ENCODE results near the gene GALK1. TPM values are rescaled to one million over a fixed set of nuclear protein-coding genes. Genes with fewer than 3 reads are reported as not detected.
A peak's percentile ranks its signal among the peaks of the same experiment; 100 is the strongest.

Gene GALK1
- total RNA-seq, 4 donors from 2014 or later, result 19.4 to 37.1 (median 35.6) TPM; not detected in 1

DNA sequence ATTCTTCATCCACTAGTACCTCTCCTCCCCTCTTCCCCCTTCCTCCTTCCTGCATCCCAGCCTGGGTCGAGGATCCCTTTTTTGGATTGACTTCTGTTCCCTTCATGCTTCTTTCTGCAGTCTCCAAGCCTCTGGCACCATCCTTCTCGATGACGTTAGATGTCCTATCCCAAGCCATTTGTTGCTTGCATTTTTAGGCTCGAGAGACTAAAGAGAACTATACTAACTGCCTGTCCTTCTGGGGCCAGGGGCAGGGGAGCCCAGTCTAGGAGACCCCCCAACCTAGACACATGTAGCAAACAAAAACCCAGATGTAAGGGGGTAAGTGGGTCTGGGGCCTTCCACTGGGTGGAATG, 43.5 kb upstream of the GALK1 start:
- Histone ChIP-seq H3K27ac (peak overlapping the region; percentile 72 to 81), H3K9me3 (no peaks in the 10 kb centered on the region), H3K27me3 (no peaks in the 10 kb centered on the region), H3K4me3 (no peak overlapping the region), H3K36me3 (no peaks in the 10 kb centered on the region), H3K4me1 (peaks cover 0 to 8% of the 10 kb centered on the region in 2 donors)
- no peak for DNase-seq
- intact Hi-C loops (cut with DNase I; ENCODE audit: low total_unique reads), result no loop called here
- TF ChIP-seq, protein P1, sequence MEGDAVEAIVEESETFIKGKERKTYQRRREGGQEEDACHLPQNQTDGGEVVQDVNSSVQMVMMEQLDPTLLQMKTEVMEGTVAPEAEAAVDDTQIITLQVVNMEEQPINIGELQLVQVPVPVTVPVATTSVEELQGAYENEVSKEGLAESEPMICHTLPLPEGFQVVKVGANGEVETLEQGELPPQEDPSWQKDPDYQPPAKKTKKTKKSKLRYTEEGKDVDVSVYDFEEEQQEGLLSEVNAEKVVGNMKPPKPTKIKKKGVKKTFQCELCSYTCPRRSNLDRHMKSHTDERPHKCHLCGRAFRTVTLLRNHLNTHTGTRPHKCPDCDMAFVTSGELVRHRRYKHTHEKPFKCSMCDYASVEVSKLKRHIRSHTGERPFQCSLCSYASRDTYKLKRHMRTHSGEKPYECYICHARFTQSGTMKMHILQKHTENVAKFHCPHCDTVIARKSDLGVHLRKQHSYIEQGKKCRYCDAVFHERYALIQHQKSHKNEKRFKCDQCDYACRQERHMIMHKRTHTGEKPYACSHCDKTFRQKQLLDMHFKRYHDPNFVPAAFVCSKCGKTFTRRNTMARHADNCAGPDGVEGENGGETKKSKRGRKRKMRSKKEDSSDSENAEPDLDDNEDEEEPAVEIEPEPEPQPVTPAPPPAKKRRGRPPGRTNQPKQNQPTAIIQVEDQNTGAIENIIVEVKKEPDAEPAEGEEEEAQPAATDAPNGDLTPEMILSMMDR (IDR thresholded peaks at IDR 0.05), result no peak
- TF ChIP-seq POLR2A (IDR thresholded peaks at IDR 0.05), result no peak

- no peak for DNase-seq
These were observed 42.9 kb upstream of the GALK1 start for GRCh38 chr17:75807861-75808260.

DNA sequence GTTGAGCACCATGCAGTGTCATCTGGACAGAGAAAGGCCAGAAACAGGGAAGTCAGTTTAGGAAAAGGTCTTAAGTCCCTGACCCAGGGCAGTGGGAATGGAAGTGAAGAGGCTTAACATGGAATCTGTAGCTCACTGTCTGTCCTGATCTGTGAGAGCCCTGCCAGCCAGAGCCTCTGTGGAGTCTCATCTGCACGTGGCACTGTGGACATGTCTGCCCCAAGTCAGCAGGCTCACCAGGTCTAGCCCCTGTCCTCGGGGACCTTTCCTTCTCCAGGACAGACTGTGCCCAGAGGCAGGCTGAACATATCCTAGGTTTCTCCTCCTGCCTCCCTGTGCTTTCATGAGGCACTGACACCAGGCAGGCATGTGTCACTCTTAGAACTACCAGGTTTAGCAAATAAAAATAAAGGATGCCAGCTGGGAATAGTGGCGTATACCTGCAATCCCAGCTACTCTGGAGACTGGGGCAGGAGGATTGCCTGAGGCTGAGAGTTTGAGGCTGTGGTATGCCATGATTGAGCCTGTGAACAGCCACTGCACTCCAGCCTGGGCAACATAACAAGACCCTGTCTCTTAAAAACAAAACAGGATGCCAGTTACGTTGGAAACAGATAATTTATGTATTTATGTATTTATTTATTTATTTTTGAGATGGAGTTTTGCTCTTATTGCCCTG, 42.0 kb upstream of the GALK1 start:
- Histone ChIP-seq H3K27me3 (no peaks in the 10 kb centered on the region), H3K4me1 (peaks cover 0 to 8% of the 10 kb centered on the region in 2 donors), H3K4me3 (no peak overlapping the region), H3K27ac (no peak overlapping the region), H3K36me3 (no peaks in the 10 kb centered on the region), H3K9me3 (no peaks in the 10 kb centered on the region)
- no peak for DNase-seq
- no peak for TF ChIP-seq POLR2A (IDR thresholded peaks at IDR 0.05)
- TF ChIP-seq, protein P1 (IDR thresholded peaks at IDR 0.05), result no peak
- intact Hi-C loops (cut with DNase I; ENCODE audit: low total_unique reads), result no loop called here

More at GRCh38 chr17:75807861-75808260, 42.9 kb upstream of the GALK1 start:
- no peaks in the 10 kb centered on the region for H3K9me3 ChIP-seq
- H3K27me3 ChIP-seq, result no peaks in the 10 kb centered on the region
- peaks cover 0 to 8% of the 10 kb centered on the region in 2 donors for H3K4me1 ChIP-seq
- peak overlapping the region; percentile 72 to 81 for H3K27ac ChIP-seq
- no peaks in the 10 kb centered on the region for H3K36me3 ChIP-seq
- intact Hi-C loops (cut with DNase I; ENCODE audit: low total_unique reads), result no loop called here
- H3K4me3 ChIP-seq, result no peak overlapping the region
- TF ChIP-seq, protein P1 (IDR thresholded peaks at IDR 0.05), result no peak
- no peak for TF ChIP-seq POLR2A (IDR thresholded peaks at IDR 0.05)

DNA sequence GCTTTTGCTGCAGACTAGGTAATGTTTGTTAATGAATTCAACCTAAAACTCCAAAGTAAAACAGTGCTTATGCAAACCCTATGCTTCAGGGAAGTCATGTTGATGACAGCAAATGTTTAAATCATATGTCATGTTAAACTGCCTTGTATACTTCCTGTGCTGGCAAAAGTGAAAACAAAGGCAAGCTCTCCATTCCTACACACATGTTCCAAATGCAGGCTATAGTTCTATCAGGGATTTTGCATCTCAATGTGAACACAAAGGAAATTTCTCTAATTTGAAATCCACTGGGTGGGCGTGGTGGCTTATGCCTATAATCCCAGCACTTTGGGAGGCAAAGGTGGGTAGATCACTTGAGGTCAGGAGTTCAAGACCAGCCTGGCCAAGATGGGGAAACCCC, 38.9 kb upstream of the GALK1 start:
- no peak overlapping the region for H3K27ac ChIP-seq
- peaks cover 0 to 4% of the 10 kb centered on the region in 2 donors for H3K4me1 ChIP-seq
- no peak for DNase-seq
- TF ChIP-seq, protein P1 (IDR thresholded peaks at IDR 0.05), result no peak
- TF ChIP-seq POLR2A (IDR thresholded peaks at IDR 0.05), result no peak
- no peaks in the 10 kb centered on the region for H3K27me3 ChIP-seq
- intact Hi-C loops (cut with DNase I; ENCODE audit: low total_unique reads), result no loop called here
- H3K36me3 ChIP-seq, result no peaks in the 10 kb centered on the region
- no peak overlapping the region for H3K4me3 ChIP-seq
- H3K9me3 ChIP-seq, result no peaks in the 10 kb centered on the region

- Histone ChIP-seq H3K27me3 (no peaks in the 10 kb centered on the region), H3K36me3 (no peaks in the 10 kb centered on the region), H3K4me1 (no peaks in the 10 kb centered on the region), H3K4me3 (no peak overlapping the region), H3K27ac (no peak overlapping the region), H3K9me3 (no peaks in the 10 kb centered on the region)
- intact Hi-C loops (cut with DNase I; ENCODE audit: low total_unique reads), result no loop called here
- TF ChIP-seq, protein P1 (IDR thresholded peaks at IDR 0.05), result no peak
- TF ChIP-seq POLR2A (IDR thresholded peaks at IDR 0.05), result no peak
- DNase-seq, result no peak
These were observed 34.4 kb upstream of the GALK1 start for GRCh38 chr17:75799402-75799801.
